Parathyroid adenoma (tissue), 2 donors: Measurements from ENCODE around the gene ZMYND15.

Experiments
- H2AFZ ChIP-seq: fragments of 300-600 bp; sonication (generic); one replicate; pipeline ENCODE4 v1.7.0; 2017; ENCODE audit warnings: antibody characterized with exemption, mild to moderate bottlenecking
- H3K27ac ChIP-seq: fragments of 300-600 bp; sonication (generic); one replicate; pipeline ENCODE4 v1.7.0; 2017
- H3K27me3 ChIP-seq: fragments of 300-600 bp; sonication (generic); one replicate; pipeline ENCODE4 v1.7.0; 2017; ENCODE audit warnings: low read length; ENCODE audit not compliant: control insufficient read depth, insufficient read depth
- H3K36me3 ChIP-seq: fragments of 300-600 bp; sonication (generic); one replicate; pipeline ENCODE4 v1.7.0; 2017; ENCODE audit warnings: low read length; ENCODE audit not compliant: control insufficient read depth, insufficient read depth
- H3K4me1 ChIP-seq: fragments of 300-600 bp; sonication (generic); one replicate; pipeline ENCODE4 v1.7.0; 2017; ENCODE audit warnings: control low read depth
- H3K4me2 ChIP-seq: fragments of 300-600 bp; sonication (generic); one replicate; pipeline ENCODE4 v1.7.0; 2017; ENCODE audit warnings: low read length
- H3K4me3 ChIP-seq: fragments of 300-600 bp; sonication (generic); one replicate; pipeline ENCODE4 v1.7.0; 2017; ENCODE audit warnings: low read depth, low read length
- H3K79me2 ChIP-seq: fragments of 300-600 bp; sonication (generic); one replicate; pipeline ENCODE4 v1.7.0; 2017; ENCODE audit warnings: control low read depth
- H3K9ac ChIP-seq: fragments of 300-600 bp; sonication (generic); one replicate; pipeline ENCODE4 v1.7.0; 2017; ENCODE audit warnings: mild to moderate bottlenecking
- H3K9me3 ChIP-seq: fragments of 300-600 bp; sonication (generic); one replicate; pipeline ENCODE4 v1.7.0; 2017; ENCODE audit warnings: low read length; ENCODE audit not compliant: control insufficient read depth
- CTCF ChIP-seq: fragments of 300-600 bp; sonication (generic); IDR thresholded peaks from one replicate; pipeline ENCODE4 v1.7.0; 2017; ENCODE audit warnings: antibody characterized with exemption, mild to moderate bottlenecking
- donor health status: primary hyperparathyroidism.

Gene ZMYND15

GRCh38 chr17:4744999-4745969 lies 5.7 kb downstream of the ZMYND15 start:
- no peaks in the 10 kb centered on the region for H3K27me3 ChIP-seq

GRCh38 chr17:4747847-4748246 lies 8.2 kb downstream of the ZMYND15 start:
- Histone ChIP-seq H2AFZ (peak overlapping the region; percentile 47), H3K27me3 (no peaks in the 10 kb centered on the region), H3K9me3 (no peaks in the 10 kb centered on the region), H3K27ac (peak overlapping the region; percentile 25), H3K79me2 (no peaks in the 10 kb centered on the region), H3K4me3 (no peak overlapping the region), H3K4me1 (no peaks in the 10 kb centered on the region), H3K4me2 (peak overlapping the region; percentile 3), H3K9ac (no peak overlapping the region), H3K36me3 (no peaks in the 10 kb centered on the region)
- TF ChIP-seq CTCF, result no peak

More at GRCh38 chr17:4744999-4745969, 5.7 kb downstream of the ZMYND15 start:
- H3K36me3 ChIP-seq, result no peaks in the 10 kb centered on the region
- H3K4me2 ChIP-seq, result no peak overlapping the region
- H3K9ac ChIP-seq, result no peak overlapping the region
- no peaks in the 10 kb centered on the region for H3K4me1 ChIP-seq
- H3K79me2 ChIP-seq, result no peaks in the 10 kb centered on the region
- no peak overlapping the region for H3K4me3 ChIP-seq
- H3K9me3 ChIP-seq, result no peaks in the 10 kb centered on the region
- H2AFZ ChIP-seq, result no peak overlapping the region
- TF ChIP-seq CTCF, result no peak
- no peak overlapping the region for H3K27ac ChIP-seq

GRCh38 chr17:4748686-4749085 lies 9.1 kb downstream of the ZMYND15 start:
- no peaks in the 10 kb centered on the region for H3K36me3 ChIP-seq
- H3K27ac ChIP-seq, result peak overlapping the region; percentile 16
- H3K9ac ChIP-seq, result no peak overlapping the region
- H3K4me1 ChIP-seq, result no peaks in the 10 kb centered on the region
- no peak overlapping the region for H3K4me2 ChIP-seq
- no peak overlapping the region for H3K4me3 ChIP-seq
- no peak for TF ChIP-seq CTCF
- no peaks in the 10 kb centered on the region for H3K9me3 ChIP-seq
- no peak overlapping the region for H2AFZ ChIP-seq
- no peaks in the 10 kb centered on the region for H3K27me3 ChIP-seq
- H3K79me2 ChIP-seq, result no peaks in the 10 kb centered on the region

GRCh38 chr17:4750606-4751005 lies 11.0 kb downstream of the ZMYND15 start:
- H3K4me2 ChIP-seq, result no peak overlapping the region
- no peak overlapping the region for H3K4me3 ChIP-seq
- H3K9me3 ChIP-seq, result no peaks in the 10 kb centered on the region
- H3K27ac ChIP-seq, result no peak overlapping the region
- H2AFZ ChIP-seq, result no peak overlapping the region
- no peaks in the 10 kb centered on the region for H3K27me3 ChIP-seq
- H3K4me1 ChIP-seq, result no peaks in the 10 kb centered on the region
- no peak overlapping the region for H3K9ac ChIP-seq
- no peak for TF ChIP-seq CTCF
- H3K36me3 ChIP-seq, result no peaks in the 10 kb centered on the region
- no peaks in the 10 kb centered on the region for H3K79me2 ChIP-seq
